ENCODE data around the gene TEDC1. TPM values are rescaled to one million over a fixed set of nuclear protein-coding genes. Genes with fewer than 3 reads are reported as not detected.

The TEDC1 gene
- total RNA-seq, 1 experiment from 2014 or later = 17.9 TPM

GRCh38 chr14:105477660-105478397 lies 13.2 kb upstream of the TEDC1 start:
- ChIA-PET CTCF (interaction anchor here (1.0 to 1.8 kb wide), 3 partner anchors 8 to 12 kb away, joined by 8 to 17 read pairs (median 9); no protein-coding TSS in a partner anchor), POLR2A (no interaction called here)
- Mint-ChIP-seq H3K36me3 (no peaks in the 10 kb centered on the region), H3K27me3 (ENCODE audit: low read depth) (peaks cover 71% of the 10 kb centered on the region), H3K27ac (no peak overlapping the region), H3K4me1 (peaks cover 21% of the 10 kb centered on the region), H3K4me3 (no peak overlapping the region), H3K9me3 (no peaks in the 10 kb centered on the region)
- TF ChIP-seq CDX4 (CRISPR knock-in tag; IDR thresholded peaks at IDR 0.05; ENCODE audit: borderline replicate concordance) (no peak), ZMAT4 (CRISPR knock-in tag; IDR thresholded peaks at IDR 0.05) (no peak), CTCF (IDR thresholded peaks at IDR 0.05) (no peak), SMAD4 (CRISPR knock-in tag; IDR thresholded peaks at IDR 0.05) (no peak), JUN (CRISPR knock-in tag; IDR thresholded peaks at IDR 0.05) (no peak)
- no peak for DNase-seq (ENCODE audit: low spot score)
- no peak for ATAC-seq

GRCh38 chr14:105478398-105479251 lies 12.4 kb upstream of the TEDC1 start:
- POLR2A ChIA-PET = no interaction called here
- H3K27ac Mint-ChIP-seq = no peak overlapping the region
- CTCF ChIA-PET = interaction anchor here (0.7 to 1.8 kb wide), 5 partner anchors 9 to 310 kb away, joined by 4 to 17 read pairs (median 8); partner anchors contain the start of gene JAG2
- H3K4me3 Mint-ChIP-seq = 0 out of 2 replicates have a peak overlapping the region, but pooled peaks have one; percentile 50
- DNase-seq (ENCODE audit: low spot score) = no peak
- ATAC-seq = no peak
- H3K4me1 Mint-ChIP-seq = peaks cover 21% of the 10 kb centered on the region
- no peak for TF ChIP-seq RORB (CRISPR knock-in tag; IDR thresholded peaks at IDR 0.05)
- no peak for TF ChIP-seq AR (CRISPR knock-in tag; IDR thresholded peaks at IDR 0.05)
- TF ChIP-seq EMX1 (CRISPR knock-in tag; IDR thresholded peaks at IDR 0.05) = no peak
- TF ChIP-seq MAX (CRISPR knock-in tag; IDR thresholded peaks at IDR 0.05) = no peak
- H3K36me3 Mint-ChIP-seq = no peaks in the 10 kb centered on the region
- H3K27me3 Mint-ChIP-seq (ENCODE audit: low read depth) = peaks cover 73% of the 10 kb centered on the region
- H3K9me3 Mint-ChIP-seq = no peaks in the 10 kb centered on the region

- no peak for ATAC-seq
- Mint-ChIP-seq H3K9me3 (no peaks in the 10 kb centered on the region), H3K4me3 (peak overlapping the region; percentile 50), H3K36me3 (no peaks in the 10 kb centered on the region), H3K27me3 (ENCODE audit: low read depth) (peaks cover 81% of the 10 kb centered on the region), H3K27ac (no peak overlapping the region), H3K4me1 (peaks cover 21% of the 10 kb centered on the region)
- no peak for TF ChIP-seq CREB1 (CRISPR knock-in tag; IDR thresholded peaks at IDR 0.05)
- DNase-seq (ENCODE audit: low spot score) = no peak
- ChIA-PET CTCF (interaction anchor here (0.7 to 5.1 kb wide), 6 partner anchors 9 to 311 kb away, joined by 4 to 116 read pairs (median 8); partner anchors contain the start of gene JAG2), POLR2A (no interaction called here)
These were observed 11.5 kb upstream of the TEDC1 start for GRCh38 chr14:105479431-105480158.
